Stimulated activated CD8-positive, alpha-beta memory T cell treated with anti-CD3 and anti-CD28 coated beads, Interleukin-7, amount 100 ng/mL, for 4 hours (primary cell): ENCODE results near the gene PIK3R5.
"Not testable (repeated sequence)": the region's sequence is repeated elsewhere in the genome, so short reads cannot be mapped to it uniquely, and the experiment has no call there.

ENCODE experiments used
- DNase-seq, 2 donors: peaks; one replicate each; pipeline ENCODE4 v3.0.0-alpha.2; 2020; ENCODE audit warnings: low read depth in 2 of 2

The PIK3R5 gene

DNA sequence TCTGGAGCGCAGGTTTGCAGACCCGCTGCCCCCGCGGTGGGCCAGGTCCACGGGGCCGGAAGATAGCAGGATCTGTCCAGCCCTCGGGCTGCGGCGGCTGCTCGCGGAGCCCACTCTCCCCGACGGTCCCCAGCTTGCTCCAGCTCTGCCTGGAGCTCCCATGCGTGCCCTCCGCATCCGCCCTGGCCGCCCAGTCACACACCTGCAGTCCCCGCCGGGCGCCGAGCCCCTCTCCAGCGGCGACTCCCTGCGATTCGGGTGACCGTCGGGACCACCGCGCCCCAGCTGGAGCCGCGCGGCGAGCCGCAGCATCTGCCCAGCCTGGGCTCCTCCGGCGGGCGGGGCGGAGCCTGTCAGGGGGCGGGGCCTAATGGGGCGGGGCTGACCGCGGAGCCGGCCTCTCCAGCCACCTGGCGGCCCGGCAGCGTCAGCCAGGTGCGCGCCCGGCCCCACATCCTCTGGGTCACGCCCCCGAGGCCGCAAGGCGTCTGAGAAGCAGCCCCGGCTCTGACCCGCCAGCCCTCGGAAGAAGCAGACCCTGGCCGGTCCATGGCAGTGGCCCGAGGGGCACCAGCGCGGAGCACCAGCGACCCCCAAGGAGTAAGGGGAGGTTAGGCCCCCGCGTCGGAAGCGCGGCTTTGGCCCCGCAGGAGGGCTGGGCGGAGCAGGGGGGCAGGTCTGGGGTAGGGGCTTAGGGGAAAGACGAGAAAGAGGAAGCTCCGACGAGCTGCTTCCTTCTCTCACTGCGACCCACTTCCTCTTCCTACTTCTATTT lies at the start of gene PIK3R5:
Gene PIK3R5 (minus strand): TSS at position 314 of the 775 bp plus-strand sequence. CDS start 54,213 bp downstream, outside the sequence.
- peak; percentile 52 to 80 for DNase-seq

DNA sequence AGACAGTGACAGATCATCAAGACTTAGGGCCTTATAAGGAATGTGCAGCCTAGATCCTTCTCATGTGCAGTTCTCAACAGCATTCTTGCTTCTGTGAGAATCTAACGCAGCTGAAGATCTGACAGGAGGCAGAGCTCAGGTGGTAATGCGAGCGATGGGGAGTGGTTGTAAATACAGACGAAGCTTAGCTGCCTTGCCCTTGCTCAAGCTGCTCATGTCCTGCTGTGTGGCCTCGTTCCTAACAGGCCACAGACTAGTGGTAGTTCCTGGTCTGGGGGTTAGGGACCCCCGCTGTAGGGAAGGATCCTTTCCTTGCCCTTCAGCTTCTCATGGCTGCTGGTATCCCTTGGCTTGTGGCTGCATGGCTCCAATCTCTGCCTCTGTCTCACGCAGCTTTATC lies 45.5 kb upstream of the PIK3R5 start:
- DNase-seq, result no peak

DNA sequence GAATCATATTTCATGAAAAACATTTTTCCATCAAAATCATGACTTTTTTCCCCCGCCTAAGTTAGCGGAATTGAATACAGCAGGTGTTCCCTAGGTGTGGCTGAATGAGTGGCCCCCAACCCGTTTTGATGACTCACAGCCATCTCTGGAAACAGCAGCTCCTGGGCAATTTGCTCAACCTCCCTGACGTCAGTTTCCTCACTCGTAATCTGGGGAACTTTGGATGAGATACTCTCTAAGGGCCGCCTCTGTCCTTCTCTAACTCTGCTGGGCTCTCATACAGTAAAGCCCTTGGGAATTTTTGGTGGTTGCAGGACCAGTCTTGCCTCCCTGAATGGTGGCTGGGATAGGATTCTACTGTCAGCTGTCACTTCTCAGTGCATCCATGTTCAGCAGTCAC lies 44.2 kb upstream of the PIK3R5 start:
- no peak for DNase-seq

DNA sequence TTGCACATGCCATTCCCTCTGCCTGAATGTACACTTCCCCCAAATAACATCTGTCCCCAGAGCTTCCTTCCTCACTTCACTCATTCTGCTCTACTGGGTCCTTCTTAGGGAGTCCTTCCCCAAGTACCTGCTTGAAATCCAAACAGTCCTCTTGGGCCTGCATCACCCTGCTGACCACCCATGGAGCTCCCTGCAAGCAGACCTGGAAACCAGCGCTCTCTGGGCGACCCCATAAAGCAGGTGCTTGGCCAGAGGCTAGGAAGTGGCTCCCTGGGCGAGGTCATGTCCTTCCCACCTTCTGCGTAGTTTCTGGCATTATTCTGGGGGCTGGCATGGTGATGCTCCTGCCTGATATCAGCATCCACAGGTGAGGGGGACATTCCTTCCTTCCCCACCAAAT lies 43.6 kb upstream of the PIK3R5 start:
- DNase-seq, result no peak

DNA sequence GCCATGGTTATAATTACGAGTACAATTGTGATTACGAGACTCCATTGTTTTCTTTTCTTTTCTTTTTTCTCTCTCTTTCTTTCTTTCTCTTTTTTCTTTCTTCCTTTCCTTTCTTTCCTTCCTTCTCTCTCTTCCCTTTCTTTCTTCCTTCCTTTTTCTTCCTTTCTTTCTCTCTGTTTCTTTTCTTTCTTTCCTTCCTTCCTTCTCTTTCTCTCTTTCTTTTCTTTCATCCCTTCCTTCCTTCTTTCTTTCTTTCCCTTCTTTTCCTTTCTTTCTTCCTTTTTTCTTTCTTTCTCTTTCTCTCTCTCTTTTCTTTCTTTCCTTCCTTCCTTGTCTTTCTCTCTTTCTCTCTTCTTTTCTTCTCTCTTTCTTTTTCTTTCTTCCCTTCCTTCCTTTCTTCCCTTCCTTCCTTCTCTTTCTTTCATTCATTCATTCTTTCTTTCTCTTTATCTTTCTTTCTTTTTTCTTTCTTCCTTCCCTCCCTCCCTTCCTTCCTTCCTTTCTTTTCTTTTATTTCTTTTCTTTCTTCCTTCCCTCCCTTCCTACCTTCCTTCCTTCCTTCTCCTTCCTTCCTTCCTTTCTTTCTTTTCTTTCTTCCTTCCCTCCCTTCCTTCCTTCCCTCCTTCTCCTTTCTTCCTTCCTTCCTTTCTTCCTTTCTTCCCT lies 41.7 kb upstream of the PIK3R5 start:
- no peak for DNase-seq

GRCh38 chr17:9006175-9006767 lies 40.8 kb upstream of the PIK3R5 start:
- no peak for DNase-seq

DNA sequence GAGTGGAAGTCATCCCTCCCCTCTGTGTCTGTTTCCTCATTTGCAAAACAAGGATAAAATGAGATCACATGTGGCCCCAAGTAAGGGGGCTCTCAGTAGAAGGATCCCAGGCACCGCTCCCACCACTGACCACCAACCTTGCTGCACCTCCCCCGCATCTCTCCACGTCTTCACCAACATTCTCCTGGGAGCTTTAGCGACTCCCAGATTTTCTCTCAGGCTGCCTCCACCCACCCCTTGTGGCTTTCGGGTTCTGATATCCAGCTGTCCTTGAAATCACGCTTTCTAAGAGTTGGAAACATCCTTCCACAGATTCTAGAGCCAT lies 39.4 kb upstream of the PIK3R5 start:
- DNase-seq, result no peak

GRCh38 chr17:9004132-9004960 lies 38.8 kb upstream of the PIK3R5 start:
- no peak for DNase-seq

DNA sequence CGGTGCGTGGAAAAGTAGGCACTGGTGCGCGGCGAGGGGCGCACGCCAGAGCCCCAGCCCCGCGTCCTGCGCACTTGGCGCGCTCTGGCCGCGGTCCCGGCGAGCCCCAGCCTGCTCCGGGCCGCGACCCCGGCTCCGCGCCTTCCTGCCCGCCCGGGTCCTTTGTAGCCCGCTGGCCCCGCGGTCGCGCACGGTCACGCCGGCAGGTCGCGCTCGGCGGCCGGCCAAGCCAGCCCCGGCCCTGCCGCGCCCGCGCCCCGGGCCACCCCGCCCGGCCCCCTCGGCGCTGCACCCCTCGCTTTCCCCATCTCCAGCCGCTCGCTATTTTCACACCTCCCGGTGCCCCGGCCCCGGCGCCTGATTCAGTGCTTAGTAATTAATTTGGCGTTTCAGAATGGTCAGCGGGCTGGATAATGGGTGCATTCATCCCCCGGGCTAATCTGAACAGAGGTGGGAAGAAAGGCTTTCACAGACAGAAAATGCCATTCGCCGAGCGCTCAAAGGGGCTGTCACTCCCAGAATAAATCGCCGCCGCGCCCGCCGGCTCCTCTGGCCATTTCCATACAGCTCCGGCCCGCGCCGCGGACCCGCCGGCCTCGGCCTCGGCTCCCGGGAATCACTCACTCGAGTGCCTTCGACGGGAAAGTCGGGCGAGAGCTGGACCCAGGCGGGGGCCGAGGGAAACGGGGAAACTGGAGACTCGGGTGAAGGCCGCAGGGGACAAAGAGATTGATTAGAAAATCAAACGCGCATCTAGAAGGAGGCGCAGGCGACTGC lies 38.0 kb upstream of the PIK3R5 start:
- no peak for DNase-seq

GRCh38 chr17:9002606-9003354 lies 37.3 kb upstream of the PIK3R5 start:
- no peak for DNase-seq

DNA sequence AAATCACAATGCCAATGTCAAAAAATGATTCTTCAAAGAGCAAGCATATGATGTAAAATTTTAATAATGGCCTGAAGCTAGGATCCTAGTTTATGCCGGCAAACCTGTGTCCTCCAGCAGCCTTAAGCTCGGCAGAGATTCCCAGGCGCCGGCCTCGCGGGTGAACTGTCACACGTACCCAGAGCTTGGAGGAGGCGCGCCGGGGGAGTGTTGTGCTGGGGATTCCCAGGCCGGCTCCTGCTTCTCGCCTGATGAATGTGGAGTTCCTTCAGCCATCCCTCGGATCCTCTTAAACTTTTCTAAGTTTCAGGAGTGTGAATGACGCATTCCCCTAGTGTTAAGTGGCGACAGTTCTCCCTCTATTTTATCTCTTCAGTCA lies 36.7 kb upstream of the PIK3R5 start:
- DNase-seq, result no peak

GRCh38 chr17:9001559-9001958 lies 36.1 kb upstream of the PIK3R5 start:
- no peak for DNase-seq

DNA sequence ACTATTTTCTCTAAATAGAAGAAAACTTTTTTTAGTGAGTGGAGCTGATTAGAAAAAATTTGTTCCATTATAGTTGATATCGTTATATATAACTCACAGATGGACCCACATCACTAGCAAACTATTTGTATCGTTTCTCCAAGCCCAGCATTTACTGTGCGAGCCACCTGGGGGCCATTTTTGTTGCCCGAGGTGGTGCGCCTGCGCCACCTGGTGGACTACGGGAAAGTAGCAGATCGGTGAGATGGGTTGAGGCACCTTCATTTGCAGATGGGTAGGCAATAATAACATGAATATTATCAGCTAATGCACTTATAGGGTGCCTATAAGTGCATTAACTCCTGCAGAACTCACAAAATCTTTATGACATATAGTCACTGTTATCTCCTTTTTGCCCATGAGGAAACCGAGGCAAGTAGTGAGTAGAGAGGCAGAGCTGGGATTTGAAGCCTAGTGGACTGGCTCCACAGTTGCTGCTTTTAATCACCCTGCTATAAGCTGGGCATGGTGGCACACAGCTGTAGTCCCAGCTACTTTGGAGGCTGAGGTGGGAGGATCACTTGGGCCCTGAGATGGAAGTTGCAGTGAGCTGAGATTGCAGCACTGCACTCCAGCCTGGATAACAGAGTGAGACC lies 32.6 kb upstream of the PIK3R5 start:
- DNase-seq, result peak; percentile 63 to 71

- no peak for DNase-seq
These were observed 30.2 kb upstream of the PIK3R5 start for GRCh38 chr17:8995711-8996110.

DNA sequence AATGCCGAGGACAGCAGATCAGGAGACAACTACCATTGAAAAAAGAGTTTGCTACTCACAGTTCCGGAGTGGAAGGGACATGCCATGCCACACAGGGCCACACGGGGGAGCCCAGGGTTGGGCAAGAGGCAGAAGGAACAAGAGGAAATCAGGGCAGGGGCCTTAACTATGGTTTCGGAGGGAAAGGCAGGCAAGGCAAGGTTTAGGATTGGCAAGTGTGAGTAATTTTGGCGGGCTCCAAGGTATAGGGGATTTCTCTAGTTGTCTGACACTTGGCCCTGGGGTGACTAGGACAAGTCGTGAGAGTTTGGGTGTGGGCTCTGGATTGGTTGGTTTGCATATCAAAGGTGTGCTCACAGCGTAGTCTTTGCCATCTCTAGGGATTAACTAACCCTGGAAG lies 28.8 kb upstream of the PIK3R5 start:
- peak; percentile 17 to 45 for DNase-seq

DNA sequence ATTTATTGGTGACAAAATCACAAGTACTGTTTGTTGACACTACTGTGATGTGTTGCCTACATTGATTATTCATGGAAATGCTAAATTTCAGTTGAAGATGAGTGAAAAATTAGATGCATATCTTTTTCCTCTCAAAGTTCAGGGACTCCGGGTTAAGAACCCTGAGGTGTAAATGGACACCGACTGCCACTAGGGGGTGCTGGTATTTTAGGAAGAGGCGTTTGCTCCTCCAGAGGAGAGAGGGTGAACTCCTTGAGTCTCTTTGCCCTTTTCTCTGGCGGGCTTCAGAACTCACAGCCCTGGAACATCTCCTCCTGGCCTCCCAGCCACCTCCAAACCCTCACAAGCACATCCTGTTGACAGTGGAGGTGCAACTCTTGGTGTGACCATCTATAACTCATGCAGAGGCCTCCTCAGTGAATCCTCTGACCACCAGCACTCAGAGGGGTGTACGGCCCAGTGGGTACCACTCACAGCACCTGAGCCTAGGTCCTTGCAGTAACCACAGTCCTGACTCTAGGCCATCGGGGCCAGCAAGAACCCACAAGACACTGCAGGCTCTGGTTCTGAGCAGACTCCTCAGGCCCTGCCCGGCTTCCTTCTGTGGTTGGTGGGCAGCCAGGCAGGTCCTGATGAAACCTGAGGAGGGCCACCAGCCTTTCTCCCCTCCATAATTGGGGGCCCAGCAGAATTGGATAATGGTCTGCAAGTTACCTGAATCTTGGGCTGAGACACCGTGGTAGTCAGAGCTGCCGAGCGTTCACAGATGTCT lies 26.2 kb upstream of the PIK3R5 start:
- peak; percentile 47 to 53 for DNase-seq

- not testable (repeated sequence) for DNase-seq
These were observed 22.9 kb upstream of the PIK3R5 start for GRCh38 chr17:8988263-8988935.

- no peak for DNase-seq
These were observed 20.8 kb upstream of the PIK3R5 start for GRCh38 chr17:8986295-8986694.
